Osteoblast (primary cell): ENCODE results near the gene PSIP1. TPM values are rescaled to one million over a fixed set of nuclear protein-coding genes. Genes with fewer than 3 reads are reported as not detected.
"Not testable (repeated sequence)": the region's sequence is repeated elsewhere in the genome, so short reads cannot be mapped to it uniquely, and the experiment has no call there.

Experiments
- DNase-seq: peaks from one replicate; pipeline ENCODE4 v3.0.0; 2011; ENCODE audit warnings: low spot score, mixed read lengths; ENCODE audit not compliant: insufficient read length; ENCODE audit errors: missing footprints
- H2AFZ ChIP-seq: 2 replicates; pipeline ENCODE4 v1.6.0; 2011; ENCODE audit warnings: mild to moderate bottlenecking, low read length
- H3K27ac ChIP-seq: 2 replicates; pipeline ENCODE4 v1.5.1; 2011; ENCODE audit warnings: mild to moderate bottlenecking, low read depth, low read length, moderate library complexity
- H3K27me3 ChIP-seq: 2 replicates; pipeline ENCODE4 v1.6.0; 2012; ENCODE audit warnings: mild to moderate bottlenecking, control low read depth, inconsistent platforms, low read length, moderate library complexity; ENCODE audit not compliant: insufficient read depth
- H3K36me3 ChIP-seq: 2 replicates; pipeline ENCODE4 v1.5.1; 2011; ENCODE audit warnings: mild to moderate bottlenecking, low read length, control low read depth, moderate library complexity; ENCODE audit not compliant: insufficient read depth
- H3K4me1 ChIP-seq: 2 replicates; pipeline ENCODE4 v1.5.1; 2011; ENCODE audit warnings: mild to moderate bottlenecking, low read length, control low read depth, moderate library complexity; ENCODE audit not compliant: insufficient read depth
- H3K4me2 ChIP-seq: 2 replicates; pipeline ENCODE4 v1.6.0; 2011; ENCODE audit warnings: mild to moderate bottlenecking, low read length; ENCODE audit not compliant: insufficient read depth
- H3K4me3 ChIP-seq: fragments of 200-600 bp; sonication (generic); 3 replicates; pipeline ENCODE4 v1.5.1; 2012; ENCODE audit warnings: mild to moderate bottlenecking, low read length, inconsistent platforms; ENCODE audit not compliant: insufficient read depth
- H3K79me2 ChIP-seq: 2 replicates; pipeline ENCODE4 v1.6.0; 2012; ENCODE audit warnings: mild to moderate bottlenecking, low read length, control low read depth, inconsistent platforms; ENCODE audit not compliant: insufficient read depth
- H3K9me3 ChIP-seq: 2 replicates; pipeline ENCODE4 v1.5.1; 2011; ENCODE audit warnings: low read depth, low read length, control low read depth
- H4K20me1 ChIP-seq: 2 replicates; pipeline ENCODE4 v1.6.0; 2012; ENCODE audit warnings: mild to moderate bottlenecking, low read length, control low read depth; ENCODE audit not compliant: insufficient read depth
- total RNA-seq: library from RNA; depleted of rRNA; stranded (reverse); fragments of >200 nt; gene quantifications from 2 replicates; pipeline ENCODE4 v1.2.3, GENCODE V29; 2012
- TF ChIP-seq, protein P1 (sequence below): IDR thresholded peaks from 2 replicates; pipeline ENCODE4 v1.5.1; 2011; ENCODE audit warnings: mild to moderate bottlenecking, low read depth, low read length, moderate library complexity; ENCODE audit errors: extremely low read depth

The PSIP1 gene
- total RNA-seq, 1 donor: 45.2 TPM

DNA sequence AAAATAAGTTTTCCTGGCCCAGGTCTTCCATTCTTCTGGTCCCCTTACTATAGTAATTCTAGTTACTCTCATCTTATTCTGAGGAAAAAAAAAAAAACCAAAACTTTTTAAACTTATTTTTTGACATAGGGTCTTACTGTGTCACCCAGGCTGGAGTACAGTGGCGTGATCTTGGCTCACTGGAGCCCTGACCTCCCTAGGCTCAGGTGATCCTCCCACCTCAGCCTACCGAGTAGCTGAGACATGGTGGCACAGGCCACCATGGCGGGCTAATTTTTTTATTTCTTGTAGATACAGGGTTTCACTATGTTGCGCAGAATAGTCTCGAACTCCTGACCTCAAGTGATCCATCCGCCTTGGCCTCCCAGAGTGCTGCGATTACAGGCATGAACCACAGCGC, 49.7 kb downstream of the PSIP1 start:
- no peak overlapping the region for H3K27ac ChIP-seq
- no peaks in the 10 kb centered on the region for H3K9me3 ChIP-seq
- no peak overlapping the region for H3K4me3 ChIP-seq
- H2AFZ ChIP-seq: no peak overlapping the region
- DNase-seq: no peak
- H3K27me3 ChIP-seq: no peaks in the 10 kb centered on the region
- H3K36me3 ChIP-seq: peaks cover 61% of the 10 kb centered on the region
- no peaks in the 10 kb centered on the region for H3K79me2 ChIP-seq
- H4K20me1 ChIP-seq: no peaks in the 10 kb centered on the region
- TF ChIP-seq, protein P1, sequence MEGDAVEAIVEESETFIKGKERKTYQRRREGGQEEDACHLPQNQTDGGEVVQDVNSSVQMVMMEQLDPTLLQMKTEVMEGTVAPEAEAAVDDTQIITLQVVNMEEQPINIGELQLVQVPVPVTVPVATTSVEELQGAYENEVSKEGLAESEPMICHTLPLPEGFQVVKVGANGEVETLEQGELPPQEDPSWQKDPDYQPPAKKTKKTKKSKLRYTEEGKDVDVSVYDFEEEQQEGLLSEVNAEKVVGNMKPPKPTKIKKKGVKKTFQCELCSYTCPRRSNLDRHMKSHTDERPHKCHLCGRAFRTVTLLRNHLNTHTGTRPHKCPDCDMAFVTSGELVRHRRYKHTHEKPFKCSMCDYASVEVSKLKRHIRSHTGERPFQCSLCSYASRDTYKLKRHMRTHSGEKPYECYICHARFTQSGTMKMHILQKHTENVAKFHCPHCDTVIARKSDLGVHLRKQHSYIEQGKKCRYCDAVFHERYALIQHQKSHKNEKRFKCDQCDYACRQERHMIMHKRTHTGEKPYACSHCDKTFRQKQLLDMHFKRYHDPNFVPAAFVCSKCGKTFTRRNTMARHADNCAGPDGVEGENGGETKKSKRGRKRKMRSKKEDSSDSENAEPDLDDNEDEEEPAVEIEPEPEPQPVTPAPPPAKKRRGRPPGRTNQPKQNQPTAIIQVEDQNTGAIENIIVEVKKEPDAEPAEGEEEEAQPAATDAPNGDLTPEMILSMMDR: no peak
- H3K4me1 ChIP-seq: no peaks in the 10 kb centered on the region
- no peak overlapping the region for H3K4me2 ChIP-seq

DNA sequence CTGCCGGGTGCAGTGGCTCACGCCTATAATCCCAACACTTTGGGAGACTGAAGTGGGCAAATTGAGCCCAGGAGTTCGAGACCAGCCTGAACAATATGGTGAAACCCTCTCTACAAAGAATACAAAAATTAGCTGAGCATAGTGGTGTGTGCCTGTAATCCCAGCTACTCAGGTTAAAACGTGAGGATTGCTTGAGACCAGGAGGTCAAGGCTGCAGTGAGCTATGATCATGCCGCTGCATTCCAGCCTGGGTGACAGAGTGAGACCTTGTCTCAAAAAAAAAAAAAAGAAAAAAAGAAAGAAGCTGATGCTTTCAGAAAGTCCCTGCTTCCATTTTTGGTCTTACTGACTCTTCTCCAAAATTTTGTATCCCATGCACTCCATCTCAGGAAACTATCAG, 56.8 kb downstream of the PSIP1 start:
- no peak overlapping the region for H3K27ac ChIP-seq
- H2AFZ ChIP-seq: no peak overlapping the region
- peaks cover 2% of the 10 kb centered on the region for H3K79me2 ChIP-seq
- H3K4me3 ChIP-seq: no peak overlapping the region
- H3K27me3 ChIP-seq: no peaks in the 10 kb centered on the region
- no peaks in the 10 kb centered on the region for H3K9me3 ChIP-seq
- TF ChIP-seq, protein P1: no peak
- DNase-seq: no peak
- peaks cover 49% of the 10 kb centered on the region for H3K36me3 ChIP-seq
- H3K4me1 ChIP-seq: no peaks in the 10 kb centered on the region
- no peaks in the 10 kb centered on the region for H4K20me1 ChIP-seq
- H3K4me2 ChIP-seq: no peak overlapping the region

DNA sequence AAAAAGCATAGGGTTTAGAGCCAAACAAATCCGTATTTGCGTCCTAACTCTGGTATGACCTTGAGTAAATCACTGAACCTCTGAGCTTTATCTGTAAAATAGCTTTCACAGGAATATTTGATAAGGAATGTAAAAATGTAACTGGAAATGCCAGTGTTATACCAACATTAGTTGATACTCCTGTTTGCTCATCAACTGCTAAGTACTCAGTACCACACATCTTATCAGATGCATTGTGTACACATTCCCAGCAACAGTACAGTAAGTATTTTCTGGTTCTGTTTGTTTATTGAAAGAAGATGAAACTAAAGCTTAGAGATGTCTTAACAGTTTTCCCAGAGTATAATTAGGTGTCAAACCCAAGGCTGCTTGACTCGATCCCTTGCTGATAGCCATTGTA, 66.6 kb downstream of the PSIP1 start:
- H3K4me3 ChIP-seq: no peak overlapping the region
- TF ChIP-seq, protein P1: no peak
- H3K4me1 ChIP-seq: no peaks in the 10 kb centered on the region
- H3K27me3 ChIP-seq: no peaks in the 10 kb centered on the region
- no peak overlapping the region for H3K4me2 ChIP-seq
- H3K27ac ChIP-seq: no peak overlapping the region
- H3K79me2 ChIP-seq: peaks cover 33% of the 10 kb centered on the region
- no peak for DNase-seq
- peaks cover 63% of the 10 kb centered on the region for H3K36me3 ChIP-seq
- H2AFZ ChIP-seq: no peak overlapping the region
- H3K9me3 ChIP-seq: no peaks in the 10 kb centered on the region
- no peaks in the 10 kb centered on the region for H4K20me1 ChIP-seq

DNA sequence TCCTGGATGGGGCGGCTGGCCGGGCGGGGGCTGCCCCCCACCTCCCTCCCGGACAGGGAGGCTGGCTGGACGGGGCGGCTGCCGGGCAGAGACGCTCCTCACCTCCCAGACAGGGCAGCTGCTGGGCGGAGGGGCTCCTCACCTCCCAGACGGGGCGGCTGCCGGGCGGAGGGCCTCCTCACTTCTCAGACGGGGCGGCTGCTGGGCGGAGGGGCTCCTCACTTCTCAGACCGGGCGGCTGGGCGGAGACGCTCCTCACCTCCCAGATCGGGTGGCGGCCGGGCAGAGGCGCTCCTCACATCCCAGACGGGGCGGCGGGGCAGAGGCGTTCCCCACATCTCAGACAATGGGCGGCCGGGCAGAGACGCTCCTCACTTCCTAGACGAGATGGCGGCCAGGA, 68.5 kb downstream of the PSIP1 start:
- H3K4me3 ChIP-seq, H3K27ac ChIP-seq, H3K4me2 ChIP-seq, H4K20me1 ChIP-seq, DNase-seq, H2AFZ ChIP-seq, H3K27me3 ChIP-seq, H3K4me1 ChIP-seq, H3K9me3 ChIP-seq: not testable (repeated sequence)
- Histone ChIP-seq H3K36me3 (peaks cover 54% of the 10 kb centered on the region), H3K79me2 (peaks cover 48% of the 10 kb centered on the region)

DNA sequence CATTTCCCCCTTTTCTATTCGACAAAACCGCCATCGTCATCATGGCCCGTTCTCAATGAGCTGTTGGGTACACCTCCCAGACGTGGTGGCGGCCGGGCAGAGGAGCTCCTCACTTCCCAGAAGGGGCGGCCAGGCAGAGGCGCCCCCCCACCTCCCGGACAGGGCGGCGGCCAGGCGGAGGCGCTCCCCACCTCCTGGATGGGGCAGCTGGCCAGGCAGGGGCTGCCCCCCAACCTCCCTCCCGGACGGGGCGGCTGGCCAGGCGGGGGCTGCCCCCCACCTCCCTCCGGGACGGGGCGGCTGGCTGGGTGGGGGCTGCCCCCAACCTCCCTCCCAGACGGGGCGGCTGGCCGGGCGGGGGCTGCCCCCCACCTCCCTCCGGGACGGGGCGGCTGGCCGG, 68.9 kb downstream of the PSIP1 start:
- peaks cover 54% of the 10 kb centered on the region for H3K36me3 ChIP-seq
- H3K9me3 ChIP-seq, H3K27ac ChIP-seq, H3K27me3 ChIP-seq, H3K4me3 ChIP-seq, H4K20me1 ChIP-seq, DNase-seq, H2AFZ ChIP-seq, H3K4me1 ChIP-seq, H3K4me2 ChIP-seq: not testable (repeated sequence)
- H3K79me2 ChIP-seq: peaks cover 53% of the 10 kb centered on the region
